Epidermal melanocyte (primary cell): ENCODE measurements around the gene RERE.
"Not testable (repeated sequence)": the region's sequence is repeated elsewhere in the genome, so short reads cannot be mapped to it uniquely, and the experiment has no call there.

Experiments used
- DNase-seq: peaks from one replicate; pipeline ENCODE4 v3.0.0; 2011; ENCODE audit warnings: low spot score; ENCODE audit not compliant: insufficient read length

Gene RERE

GRCh38 chr1:8807004-8807403 is 10.4 kb downstream of the RERE start:
- no peak for DNase-seq

DNA sequence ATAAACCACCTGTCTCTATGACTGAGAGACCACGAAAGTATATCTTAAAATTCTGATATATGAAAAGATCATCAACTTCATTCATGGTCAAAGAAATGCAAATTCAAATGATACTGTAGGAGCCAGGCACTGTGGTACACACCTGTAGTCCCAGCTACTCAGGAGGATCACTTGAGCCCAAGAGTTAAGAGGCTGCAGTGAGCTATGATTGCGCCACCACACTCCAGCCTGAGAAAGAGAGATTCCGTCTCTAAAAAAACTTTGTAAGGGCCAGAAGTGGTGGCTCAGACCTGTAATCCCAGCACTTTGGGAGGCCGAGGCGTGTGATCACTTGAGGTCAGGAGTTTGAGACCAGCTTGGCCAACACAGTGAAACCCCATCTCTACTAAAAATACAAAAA is 17.0 kb downstream of the RERE start:
- no peak for DNase-seq

DNA sequence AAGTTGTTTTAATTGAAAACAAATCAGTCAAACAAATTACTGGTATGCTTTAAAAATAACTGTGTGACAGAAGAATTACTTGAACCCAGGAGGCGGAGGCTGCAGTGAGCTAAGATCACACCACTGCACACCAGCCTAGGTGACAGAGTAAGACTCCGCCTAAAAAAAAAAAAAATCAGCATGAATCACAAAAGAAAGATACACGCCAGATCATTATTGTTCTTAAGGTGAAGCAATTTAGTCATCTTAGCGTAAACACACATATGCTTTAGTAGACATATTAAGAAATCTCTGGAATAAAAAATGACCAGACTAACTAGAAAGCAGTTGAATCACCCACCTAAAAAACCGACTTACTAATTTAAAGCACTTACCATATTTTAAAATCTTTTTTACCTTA is 20.2 kb downstream of the RERE start:
- no peak for DNase-seq

DNA sequence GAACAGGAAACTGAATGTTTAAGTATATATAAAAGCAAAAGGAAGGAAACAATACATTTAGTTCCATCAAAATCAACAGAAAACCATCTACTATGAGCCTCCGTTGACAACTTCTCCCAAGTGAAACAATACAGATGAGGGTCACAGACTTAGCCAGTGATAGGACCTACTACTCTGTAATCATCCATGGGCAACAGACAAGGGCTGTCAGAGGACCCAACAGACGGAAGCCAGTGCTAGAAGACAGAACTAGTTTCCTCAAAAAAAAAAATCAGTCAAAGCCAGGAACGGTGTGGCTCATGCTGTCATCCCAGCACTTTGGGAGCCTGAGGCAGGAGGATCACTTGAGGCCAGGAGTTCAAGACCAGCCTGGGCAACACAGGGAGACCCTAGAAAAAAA is 20.6 kb downstream of the RERE start:
- DNase-seq = no peak

DNA sequence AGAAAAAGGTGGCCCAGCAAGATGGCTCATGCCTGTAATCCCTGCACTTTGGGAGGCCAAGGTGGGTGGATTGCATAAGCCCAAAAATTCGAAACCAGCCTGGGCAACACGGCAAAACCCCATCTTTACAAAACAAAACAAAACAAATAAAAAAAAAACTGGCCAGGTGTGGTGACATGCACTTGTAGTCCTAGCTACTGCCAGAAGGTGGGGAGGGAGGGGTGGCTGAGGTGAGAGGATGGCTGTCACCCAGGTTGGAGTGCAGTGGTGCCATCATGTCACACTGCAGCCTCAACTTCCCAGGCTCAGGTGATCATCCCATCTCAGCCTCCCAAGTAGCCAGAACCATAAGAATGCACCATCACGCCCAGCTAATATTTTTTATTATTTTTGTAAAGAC is 22.8 kb downstream of the RERE start:
- DNase-seq = no peak

DNA sequence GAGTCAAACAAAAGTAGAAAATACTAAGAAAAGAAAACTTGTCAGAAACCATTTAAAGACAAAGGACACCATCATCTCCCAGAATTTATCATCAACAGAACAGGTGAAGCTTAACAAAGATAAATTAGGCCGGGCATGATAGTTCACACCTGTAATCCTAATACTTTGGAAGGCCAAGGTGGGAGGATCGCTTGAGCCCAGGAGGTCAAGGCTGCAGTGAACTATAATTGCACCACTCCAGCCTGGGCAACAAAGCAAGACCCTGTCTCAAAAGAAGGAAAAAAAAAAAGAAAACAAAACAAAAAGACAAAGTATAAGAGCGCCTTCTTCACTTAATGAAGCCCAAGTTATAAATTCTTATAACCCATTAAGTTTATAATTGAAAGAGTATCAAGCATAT is 25.6 kb downstream of the RERE start:
- DNase-seq = no peak

- no peak for DNase-seq
These were observed 26.5 kb downstream of the RERE start for GRCh38 chr1:8790987-8791386.

- DNase-seq = no peak
These were observed 27.0 kb downstream of the RERE start for GRCh38 chr1:8790478-8790877.

DNA sequence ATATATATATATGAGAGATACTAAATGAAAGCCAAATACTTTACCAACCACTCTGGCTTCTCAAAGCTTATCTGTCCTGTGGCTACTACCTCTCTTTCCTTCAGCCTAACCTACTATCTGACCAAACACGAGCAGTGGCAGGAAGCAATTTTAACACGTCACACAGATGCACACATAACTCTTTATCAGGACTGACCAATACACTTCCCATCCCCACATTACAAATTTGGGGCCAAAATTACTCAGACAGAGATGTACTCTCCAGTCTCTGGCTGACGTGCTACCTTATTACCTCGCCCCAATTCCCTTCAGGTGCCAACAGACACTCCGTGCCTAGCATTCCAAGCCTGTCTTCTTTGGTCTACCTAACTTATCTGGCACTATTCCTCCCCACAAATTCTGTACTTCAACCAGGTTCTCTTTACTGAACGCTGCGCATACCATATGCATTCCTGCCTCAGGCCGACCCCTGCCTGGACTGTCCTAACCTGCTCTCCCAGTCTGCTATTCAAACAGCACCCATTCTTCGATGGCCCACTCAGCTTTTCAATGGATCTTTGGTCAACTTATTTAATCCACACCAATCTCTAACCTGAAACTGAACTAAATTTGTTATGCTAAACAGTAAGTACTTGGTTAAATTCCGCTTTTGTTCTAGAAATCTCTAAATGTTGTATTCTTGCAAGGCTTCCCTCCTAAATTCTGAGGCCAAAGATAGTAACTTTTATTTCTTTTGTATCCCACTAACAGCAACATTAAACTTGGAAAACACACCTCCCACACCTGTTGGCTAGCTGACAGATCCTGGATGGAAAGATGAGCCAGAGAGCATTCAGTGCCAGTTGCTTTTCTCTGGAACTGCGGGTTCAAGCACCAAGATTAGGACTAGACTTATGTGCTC is 27.9 kb downstream of the RERE start:
- no peak for DNase-seq

GRCh38 chr1:8787218-8787617 is 30.2 kb downstream of the RERE start:
- no peak for DNase-seq

GRCh38 chr1:8786204-8786603 is 31.2 kb downstream of the RERE start:
- not testable (repeated sequence) for DNase-seq

DNA sequence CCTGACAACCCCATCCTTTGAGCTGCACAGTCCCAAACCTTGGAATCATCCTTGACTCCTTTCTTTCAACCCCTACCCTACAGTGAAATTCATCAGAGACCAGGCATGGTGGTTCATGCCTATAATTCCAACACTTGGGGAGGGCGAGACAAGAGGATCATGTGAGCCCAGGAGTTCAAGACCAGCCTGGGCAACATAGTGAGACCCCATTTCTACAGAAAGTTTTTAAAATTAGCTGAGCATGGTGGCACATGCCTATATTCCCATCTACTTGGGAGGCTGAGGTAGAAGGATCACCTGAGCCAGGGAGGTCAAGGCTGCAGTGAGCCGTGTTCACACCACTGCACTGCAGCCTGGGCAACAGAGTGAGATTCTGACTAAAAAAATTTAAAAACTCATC is 34.5 kb downstream of the RERE start:
- no peak for DNase-seq

- DNase-seq = no peak
These were observed 35.3 kb downstream of the RERE start for GRCh38 chr1:8782001-8782620.

GRCh38 chr1:8780405-8780804 is 37.0 kb downstream of the RERE start:
- DNase-seq = no peak

DNA sequence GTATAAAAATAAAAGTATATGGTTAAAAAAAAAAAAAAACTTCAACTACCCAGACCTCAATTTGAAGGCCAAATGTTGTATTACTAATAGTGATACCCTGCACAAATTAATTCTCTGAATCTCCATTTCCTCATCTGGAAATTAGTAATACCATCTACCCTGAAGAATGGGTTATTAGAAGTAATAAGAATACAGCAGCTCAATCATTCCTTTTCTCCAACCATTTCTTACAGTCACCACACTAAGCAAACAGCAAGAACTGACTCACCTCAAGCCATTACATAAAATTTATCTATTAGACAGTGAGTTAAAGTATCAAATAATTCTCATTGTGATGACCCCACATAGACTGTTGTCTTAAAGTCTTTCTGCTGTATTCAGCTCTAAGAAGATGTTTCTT is 39.6 kb downstream of the RERE start:
- no peak for DNase-seq

DNA sequence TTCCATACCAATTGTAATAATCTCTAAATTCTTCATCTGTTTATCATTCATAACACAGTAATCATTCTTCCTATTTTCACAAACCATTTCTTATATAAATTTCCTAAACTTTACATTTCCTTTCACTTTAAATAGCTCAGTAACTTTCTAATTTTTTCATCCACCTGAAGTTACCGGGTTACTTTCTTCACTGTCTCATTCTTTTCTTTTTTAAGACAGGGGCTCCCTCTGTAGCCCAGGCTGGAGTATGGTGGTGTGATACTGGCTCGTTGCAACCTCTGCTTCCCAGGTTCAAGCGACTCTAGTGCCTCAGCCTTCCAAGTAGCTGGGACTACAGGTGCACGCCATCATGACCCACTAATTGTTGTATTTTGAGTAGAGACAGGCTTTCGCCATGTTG is 41.3 kb downstream of the RERE start:
- DNase-seq = no peak

DNA sequence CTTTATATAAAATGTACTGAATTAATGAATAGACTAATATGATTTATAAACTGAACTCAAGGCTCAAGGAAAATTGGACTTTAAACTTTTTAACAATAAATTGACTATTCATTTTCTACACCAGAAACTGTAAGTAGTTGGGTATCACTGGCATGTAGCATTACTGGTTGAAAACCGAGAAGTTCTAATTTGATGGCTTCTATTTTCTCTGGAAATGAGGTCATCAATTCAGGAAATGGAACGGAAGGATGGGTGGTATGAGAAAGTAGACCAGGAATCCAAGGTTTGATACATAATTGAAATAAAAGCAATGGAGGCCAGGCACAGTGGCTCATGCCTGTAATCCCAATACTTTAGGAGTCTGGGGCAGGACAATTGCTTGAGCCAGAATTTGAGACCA is 50.4 kb downstream of the RERE start:
- DNase-seq = no peak

- no peak for DNase-seq
These were observed 52.2 kb downstream of the RERE start for GRCh38 chr1:8765198-8765597.

- no peak for DNase-seq
These were observed 53.0 kb downstream of the RERE start for GRCh38 chr1:8764293-8764937.

DNA sequence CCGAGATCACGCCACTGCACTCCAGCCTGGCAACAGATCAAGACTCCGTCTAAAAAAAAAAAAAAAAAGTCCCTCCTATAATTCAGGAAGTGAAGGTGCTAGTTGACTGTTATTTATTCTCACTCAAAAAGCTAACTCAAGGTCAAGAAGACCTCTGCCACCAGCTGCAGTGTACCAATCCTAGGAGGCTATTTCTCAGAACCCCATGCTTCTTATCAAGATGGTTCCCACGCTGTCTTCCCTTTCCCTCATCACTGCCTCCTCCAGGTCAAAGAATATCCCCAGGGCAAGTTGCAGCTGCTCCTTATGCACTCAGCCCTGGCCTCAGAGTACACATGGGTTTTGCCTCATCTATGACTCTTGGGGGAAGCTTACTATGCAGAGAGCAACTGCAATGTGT is 53.6 kb downstream of the RERE start:
- no peak for DNase-seq

DNA sequence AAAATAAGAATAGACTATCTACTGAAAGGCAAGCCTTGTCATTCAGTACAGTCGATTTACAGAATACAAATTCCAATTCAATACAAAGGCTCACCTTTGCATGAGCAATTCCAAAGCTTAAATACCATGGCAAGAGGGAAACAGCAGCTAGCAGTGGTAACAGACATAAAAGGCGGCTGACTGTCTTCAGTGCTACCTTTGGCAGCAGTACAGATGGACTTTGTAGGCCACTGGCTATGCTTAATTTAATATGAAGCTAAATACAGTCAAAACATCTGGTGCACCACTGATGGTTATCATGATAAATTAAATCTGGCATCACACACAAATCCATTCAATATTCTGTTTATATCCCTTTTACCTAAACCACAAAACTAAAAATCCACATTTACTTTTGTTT is 62.4 kb downstream of the RERE start:
- no peak for DNase-seq

DNA sequence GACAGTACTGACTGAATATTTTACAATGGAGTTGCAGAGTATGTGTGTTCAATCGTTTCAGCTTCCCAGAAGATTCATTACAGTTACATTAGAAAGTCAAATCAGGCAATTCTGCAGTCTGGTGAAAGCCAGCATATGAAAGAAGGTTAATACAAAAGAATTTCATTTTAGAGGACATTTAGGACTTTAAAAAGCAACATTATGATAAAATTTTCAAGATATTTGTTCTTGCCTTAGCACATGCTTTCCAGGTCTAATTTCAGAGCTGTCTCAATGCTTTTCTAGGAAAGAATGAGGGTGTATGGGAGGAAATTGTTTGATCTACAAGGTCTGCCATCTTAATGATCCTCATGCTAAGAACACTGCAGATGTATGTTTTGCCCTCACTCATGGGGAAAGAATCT is 63.2 kb downstream of the RERE start:
- no peak for DNase-seq

GRCh38 chr1:8753736-8754135 is 63.7 kb downstream of the RERE start:
- no peak for DNase-seq
